Measurements from ENCODE around the gene MRPS27. TPM values are rescaled to one million over a fixed set of nuclear protein-coding genes. Genes with fewer than 3 reads are reported as not detected.

The MRPS27 gene
- total RNA-seq, 4 donors from 2014 or later, result 45.9 to 214 (median 68.6) TPM

DNA sequence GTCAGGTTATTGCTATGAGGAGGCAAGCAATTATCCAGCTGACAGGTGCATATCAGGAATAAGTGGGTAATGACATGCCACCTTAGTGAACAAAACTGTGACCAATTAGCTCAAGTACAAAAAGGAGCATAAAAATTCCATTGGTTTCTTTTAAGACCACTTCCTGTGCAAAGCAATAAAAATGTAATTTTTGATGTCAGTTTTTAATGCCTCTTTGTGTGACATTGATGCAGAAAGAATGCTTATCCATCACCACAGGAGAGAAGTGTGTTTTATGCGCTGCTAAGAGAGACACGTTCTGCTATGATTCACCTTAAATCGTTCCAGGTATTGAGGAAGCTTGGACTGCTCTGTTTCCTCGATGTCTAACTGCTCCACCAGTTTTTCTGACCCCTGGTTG, 96.7 kb downstream of the MRPS27 start:
- DNase-seq, result no peak
- H3K27ac ChIP-seq, result no peak overlapping the region
- no peaks in the 10 kb centered on the region for H3K4me1 ChIP-seq
- intact Hi-C loops (cut with DNase I; ENCODE audit: low total_unique reads), result no loop called here
- no peaks in the 10 kb centered on the region for H3K36me3 ChIP-seq
- no peaks in the 10 kb centered on the region for H3K27me3 ChIP-seq
- no peak overlapping the region for H3K4me3 ChIP-seq
- no peaks in the 10 kb centered on the region for H3K9me3 ChIP-seq
- TF ChIP-seq POLR2A (IDR thresholded peaks at IDR 0.05) (no peak), CTCF (IDR thresholded peaks at IDR 0.05) (no peak)

DNA sequence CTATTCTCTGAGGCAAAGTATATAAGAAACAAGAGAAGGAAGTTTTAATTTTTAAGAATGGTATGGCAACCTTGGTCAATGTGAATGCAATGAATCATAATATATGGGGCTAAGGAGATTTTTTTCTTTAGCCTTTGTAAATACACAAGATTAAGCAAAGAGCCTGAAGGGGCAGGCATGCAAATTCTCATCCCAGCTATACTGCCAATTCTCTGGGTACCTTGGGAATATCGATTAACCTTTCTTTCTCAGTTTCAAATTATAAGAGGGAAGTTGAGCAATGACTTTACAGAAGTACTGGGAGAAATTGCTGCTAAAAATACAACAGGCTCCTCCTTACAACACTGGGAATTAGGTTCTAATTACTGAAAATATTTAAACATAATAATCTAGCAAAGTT, 97.5 kb downstream of the MRPS27 start:
- Histone ChIP-seq H3K4me3 (no peak overlapping the region), H3K4me1 (no peaks in the 10 kb centered on the region), H3K36me3 (no peaks in the 10 kb centered on the region), H3K27ac (no peak overlapping the region), H3K27me3 (no peaks in the 10 kb centered on the region), H3K9me3 (no peaks in the 10 kb centered on the region)
- intact Hi-C loops (cut with DNase I; ENCODE audit: low total_unique reads), result no loop called here
- no peak for DNase-seq
- TF ChIP-seq POLR2A (IDR thresholded peaks at IDR 0.05), result no peak
- no peak for TF ChIP-seq CTCF (IDR thresholded peaks at IDR 0.05)

DNA sequence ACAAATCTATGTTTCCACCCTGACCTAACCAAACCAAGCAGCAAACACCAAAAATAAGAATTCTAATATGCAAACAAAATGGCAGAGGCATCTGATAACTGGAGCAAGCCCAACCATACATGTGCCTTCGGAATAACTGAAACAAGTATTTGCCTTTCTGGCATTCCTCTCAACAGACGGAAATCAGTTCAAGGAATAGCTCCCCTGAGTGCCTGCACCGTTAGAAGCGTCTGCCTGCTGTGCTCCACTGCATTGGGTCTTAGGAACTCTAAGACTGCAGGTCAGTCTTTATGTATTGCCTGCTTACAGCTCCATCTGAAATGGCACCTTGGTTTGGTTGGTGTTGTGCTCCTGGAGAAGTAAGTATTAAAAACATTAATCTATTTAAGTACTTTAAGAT, 98.5 kb downstream of the MRPS27 start:
- H3K27ac ChIP-seq, result no peak overlapping the region
- no peaks in the 10 kb centered on the region for H3K36me3 ChIP-seq
- intact Hi-C loops (cut with DNase I; ENCODE audit: low total_unique reads), result no loop called here
- no peak for DNase-seq
- H3K27me3 ChIP-seq, result no peaks in the 10 kb centered on the region
- no peak for TF ChIP-seq POLR2A (IDR thresholded peaks at IDR 0.05)
- TF ChIP-seq CTCF (IDR thresholded peaks at IDR 0.05), result no peak
- no peaks in the 10 kb centered on the region for H3K4me1 ChIP-seq
- H3K9me3 ChIP-seq, result no peaks in the 10 kb centered on the region
- no peak overlapping the region for H3K4me3 ChIP-seq

DNA sequence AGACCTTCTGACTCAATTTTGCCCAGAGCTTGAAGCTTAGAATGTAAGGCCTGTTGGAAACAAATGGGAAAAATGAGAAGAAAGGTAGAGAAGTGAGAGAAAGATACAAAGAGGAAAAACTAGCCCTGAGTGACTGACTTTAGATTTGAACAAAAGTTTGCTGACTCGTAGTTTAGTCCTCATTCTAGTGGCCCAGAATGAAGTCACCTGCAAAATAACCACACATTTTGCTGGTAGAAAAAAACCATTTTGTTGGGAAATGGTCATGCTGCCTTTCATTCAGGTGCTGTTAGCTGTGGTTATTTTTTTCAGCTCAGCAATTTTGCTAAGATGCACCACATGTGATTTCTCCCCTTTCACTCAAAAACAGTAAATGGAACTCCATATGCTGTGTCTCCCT, 98.9 kb downstream of the MRPS27 start:
- no peak for DNase-seq
- intact Hi-C loops (cut with DNase I; ENCODE audit: low total_unique reads), result no loop called here

GRCh38 chr5:72216756-72217155, 103.3 kb downstream of the MRPS27 start:
- Histone ChIP-seq H3K36me3 (no peaks in the 10 kb centered on the region), H3K4me1 (no peaks in the 10 kb centered on the region), H3K27me3 (no peaks in the 10 kb centered on the region), H3K27ac (no peak overlapping the region), H3K9me3 (no peaks in the 10 kb centered on the region), H3K4me3 (no peak overlapping the region)
- intact Hi-C loops (cut with DNase I; ENCODE audit: low total_unique reads), result no loop called here
- TF ChIP-seq POLR2A (IDR thresholded peaks at IDR 0.05) (no peak), CTCF (IDR thresholded peaks at IDR 0.05) (no peak)
- DNase-seq, result no peak

More for the DNA sequence above, 98.9 kb downstream of the MRPS27 start:
- Histone ChIP-seq H3K4me3 (no peak overlapping the region), H3K27ac (no peak overlapping the region), H3K27me3 (no peaks in the 10 kb centered on the region), H3K9me3 (no peaks in the 10 kb centered on the region), H3K36me3 (no peaks in the 10 kb centered on the region), H3K4me1 (no peaks in the 10 kb centered on the region)
- TF ChIP-seq CTCF (IDR thresholded peaks at IDR 0.05) (no peak), POLR2A (IDR thresholded peaks at IDR 0.05) (no peak)
